HFFc6 (cell line): ENCODE results near the gene ZYG11A. TPM values are rescaled to one million over a fixed set of nuclear protein-coding genes. Genes with fewer than 3 reads are reported as not detected.

Experiments used
- DNase-seq: peaks from one replicate; pipeline ENCODE4 v3.0.0-alpha.2; 2018
- H3K27ac Mint-ChIP-seq: 2 replicates; pipeline ENCODE4 v1.8.0; 2020; ENCODE audit warnings: mild to moderate bottlenecking, mixed read lengths
- H3K27me3 Mint-ChIP-seq: 2 replicates; pipeline ENCODE4 v1.8.0; 2021; ENCODE audit warnings: mild to moderate bottlenecking, moderate library complexity, mixed read lengths; ENCODE audit not compliant: insufficient read depth
- H3K36me3 Mint-ChIP-seq: 2 replicates; pipeline ENCODE4 v1.8.0; 2021; ENCODE audit warnings: low read depth, mixed read lengths
- H3K4me1 Mint-ChIP-seq: 2 replicates; pipeline ENCODE4 v1.8.0; 2020; ENCODE audit warnings: low read depth, mixed read lengths
- H3K4me3 Mint-ChIP-seq: 2 replicates; pipeline ENCODE4 v1.8.0; 2020; ENCODE audit warnings: mild to moderate bottlenecking, moderate library complexity, mixed read lengths
- H3K9me3 Mint-ChIP-seq: 2 replicates; pipeline ENCODE4 v1.8.0; 2020; ENCODE audit warnings: mild to moderate bottlenecking, mixed read lengths
- total RNA-seq, 6 experiments: library from RNA; stranded (reverse); fragmentation: NEBNext Ultra II Directional; extraction: Animal tissue kit (Norgen Biotek cat#: 25700); gene quantifications; 2 replicates in 1 of 6; 3 replicates in 5 of 6; pipeline ENCODE4 v1.2.3, GENCODE V29; 2021
- TF ChIP-seq, protein P1 (sequence below): fragments of 200-600 bp; sonication (generic); IDR thresholded peaks from 2 replicates; pipeline ENCODE4 v1.5.0; 2021; ENCODE audit warnings: antibody characterized with exemption, mild to moderate bottlenecking

ZYG11A gene
- total RNA-seq, 6 experiments from 2014 or later, result 0.26 to 1.0 (median 0.67) TPM

DNA sequence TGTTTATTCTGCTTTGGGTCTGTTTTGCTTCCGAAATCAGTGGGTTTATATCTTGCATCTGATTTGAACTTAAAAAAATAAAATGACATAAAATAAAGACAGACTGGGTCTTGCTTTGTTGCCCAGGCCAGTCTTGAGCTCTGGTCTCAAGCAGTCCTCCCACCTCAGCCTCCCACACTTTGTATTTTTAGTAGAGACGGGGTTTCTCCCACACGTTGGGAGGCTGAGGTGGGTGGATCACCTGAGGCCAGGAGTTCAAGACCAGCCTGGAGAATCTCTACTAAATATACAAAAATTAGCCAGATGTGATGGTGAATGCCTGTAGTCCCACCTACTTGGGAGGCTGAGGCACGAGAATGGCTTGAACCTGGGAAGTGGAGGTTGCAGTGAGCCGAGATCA is 5.9 kb downstream of the ZYG11A start:
- peaks cover 4% of the 10 kb centered on the region for H3K27me3 Mint-ChIP-seq
- no peaks in the 10 kb centered on the region for H3K9me3 Mint-ChIP-seq
- H3K27ac Mint-ChIP-seq, result no peak overlapping the region
- H3K36me3 Mint-ChIP-seq, result no peaks in the 10 kb centered on the region
- peaks cover 8% of the 10 kb centered on the region; the same call in 1 of the 2 replicates for H3K4me1 Mint-ChIP-seq
- TF ChIP-seq, protein P1, sequence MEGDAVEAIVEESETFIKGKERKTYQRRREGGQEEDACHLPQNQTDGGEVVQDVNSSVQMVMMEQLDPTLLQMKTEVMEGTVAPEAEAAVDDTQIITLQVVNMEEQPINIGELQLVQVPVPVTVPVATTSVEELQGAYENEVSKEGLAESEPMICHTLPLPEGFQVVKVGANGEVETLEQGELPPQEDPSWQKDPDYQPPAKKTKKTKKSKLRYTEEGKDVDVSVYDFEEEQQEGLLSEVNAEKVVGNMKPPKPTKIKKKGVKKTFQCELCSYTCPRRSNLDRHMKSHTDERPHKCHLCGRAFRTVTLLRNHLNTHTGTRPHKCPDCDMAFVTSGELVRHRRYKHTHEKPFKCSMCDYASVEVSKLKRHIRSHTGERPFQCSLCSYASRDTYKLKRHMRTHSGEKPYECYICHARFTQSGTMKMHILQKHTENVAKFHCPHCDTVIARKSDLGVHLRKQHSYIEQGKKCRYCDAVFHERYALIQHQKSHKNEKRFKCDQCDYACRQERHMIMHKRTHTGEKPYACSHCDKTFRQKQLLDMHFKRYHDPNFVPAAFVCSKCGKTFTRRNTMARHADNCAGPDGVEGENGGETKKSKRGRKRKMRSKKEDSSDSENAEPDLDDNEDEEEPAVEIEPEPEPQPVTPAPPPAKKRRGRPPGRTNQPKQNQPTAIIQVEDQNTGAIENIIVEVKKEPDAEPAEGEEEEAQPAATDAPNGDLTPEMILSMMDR, result no peak
- no peak overlapping the region for H3K4me3 Mint-ChIP-seq
- DNase-seq, result no peak

DNA sequence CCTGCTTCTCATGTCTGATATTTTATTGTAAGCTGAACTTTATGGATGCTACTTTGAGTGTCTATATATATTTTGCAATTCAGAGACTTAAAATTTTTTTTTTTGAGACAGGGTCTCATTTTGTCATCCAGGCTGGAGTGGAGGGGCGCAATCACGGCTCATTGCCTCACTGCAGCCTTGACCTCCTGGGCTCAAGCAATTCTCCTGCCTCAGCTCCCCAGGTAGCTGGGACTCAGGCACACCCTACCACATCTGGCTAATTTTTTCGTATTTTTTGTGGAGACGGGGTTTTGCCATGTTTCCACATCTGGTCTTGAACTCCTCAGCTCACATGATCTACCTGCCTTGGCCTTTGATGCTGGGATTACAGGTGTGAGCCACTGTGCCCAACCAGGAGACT is 8.4 kb downstream of the ZYG11A start:
- Mint-ChIP-seq H3K4me1 (no peaks in the 10 kb centered on the region; the same call in 1 of the 2 replicates), H3K4me3 (no peak overlapping the region), H3K27me3 (no peaks in the 10 kb centered on the region; the same call in none of the 2 replicates), H3K9me3 (no peaks in the 10 kb centered on the region), H3K27ac (no peak overlapping the region), H3K36me3 (no peaks in the 10 kb centered on the region)
- TF ChIP-seq, protein P1, result no peak
- no peak for DNase-seq

DNA sequence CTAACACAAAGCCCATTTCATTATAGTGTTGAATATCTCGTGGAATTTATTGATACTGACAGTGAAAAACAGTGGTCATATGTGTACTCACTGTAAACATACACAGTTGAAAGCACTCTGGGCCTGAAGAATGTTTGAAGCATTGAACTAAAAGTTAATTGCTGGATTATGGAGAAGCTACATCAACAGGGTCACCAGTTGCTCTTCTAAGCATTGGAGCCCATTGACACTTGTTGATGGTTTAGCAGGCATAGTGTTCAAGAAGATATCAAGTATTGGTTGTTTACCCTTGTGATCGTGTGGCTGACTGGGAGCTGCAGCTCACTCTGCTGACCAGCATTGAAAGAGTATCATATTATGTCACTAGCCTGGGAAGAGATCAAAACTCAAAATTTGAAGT is 10.3 kb downstream of the ZYG11A start:
- H3K4me3 Mint-ChIP-seq, result no peak overlapping the region
- no peak overlapping the region for H3K27ac Mint-ChIP-seq
- H3K4me1 Mint-ChIP-seq, result no peaks in the 10 kb centered on the region; the same call in 1 of the 2 replicates
- no peaks in the 10 kb centered on the region for H3K9me3 Mint-ChIP-seq
- DNase-seq, result no peak
- H3K36me3 Mint-ChIP-seq, result no peaks in the 10 kb centered on the region
- TF ChIP-seq, protein P1, result no peak
- no peaks in the 10 kb centered on the region; the same call in none of the 2 replicates for H3K27me3 Mint-ChIP-seq

DNA sequence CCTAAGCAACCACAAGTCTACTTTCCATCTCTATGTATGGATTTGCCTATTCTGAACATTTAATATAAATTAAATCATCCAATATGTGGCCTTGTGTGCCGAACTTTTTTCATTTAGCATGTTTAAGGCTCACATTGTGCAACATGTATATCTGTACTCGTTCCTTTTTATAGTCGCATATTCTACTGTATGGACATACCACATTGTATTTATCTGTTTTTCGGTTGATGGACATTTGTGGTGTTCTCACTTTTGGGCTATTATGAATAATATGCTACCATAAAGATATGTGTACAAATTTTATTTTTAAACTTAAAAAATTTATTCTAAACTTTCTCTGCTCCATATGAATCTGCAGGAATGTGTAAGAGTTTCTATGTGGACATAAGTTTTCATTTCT is 13.0 kb downstream of the ZYG11A start:
- no peak for DNase-seq
- no peaks in the 10 kb centered on the region; the same call in 1 of the 2 replicates for H3K4me1 Mint-ChIP-seq
- no peak overlapping the region for H3K27ac Mint-ChIP-seq
- no peaks in the 10 kb centered on the region for H3K36me3 Mint-ChIP-seq
- no peaks in the 10 kb centered on the region; the same call in 1 of the 2 replicates for H3K27me3 Mint-ChIP-seq
- TF ChIP-seq, protein P1, result no peak
- no peak overlapping the region for H3K4me3 Mint-ChIP-seq
- H3K9me3 Mint-ChIP-seq, result no peaks in the 10 kb centered on the region

DNA sequence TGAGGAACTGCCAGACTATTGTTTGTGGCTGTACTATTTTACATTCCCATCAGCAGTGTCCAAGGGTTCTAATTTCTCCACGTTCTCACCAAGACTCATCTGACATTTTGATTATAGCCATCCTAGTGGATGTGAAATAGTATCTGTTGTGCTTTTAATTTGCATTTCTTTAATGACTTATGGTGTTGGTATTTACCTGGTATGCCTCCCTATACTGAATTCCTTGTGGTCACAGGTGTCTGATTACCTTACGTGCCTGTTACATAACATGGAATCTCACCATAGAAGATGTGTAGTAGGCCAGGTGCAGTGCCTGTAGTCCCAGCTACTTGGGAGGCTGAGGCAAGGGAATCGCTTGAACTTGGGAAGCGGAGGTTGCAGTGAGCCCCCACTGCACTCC is 13.5 kb downstream of the ZYG11A start:
- no peak overlapping the region for H3K27ac Mint-ChIP-seq

More for the DNA sequence above, 13.5 kb downstream of the ZYG11A start:
- TF ChIP-seq, protein P1, result no peak
- DNase-seq, result no peak
- H3K27me3 Mint-ChIP-seq, result no peaks in the 10 kb centered on the region; the same call in 1 of the 2 replicates
- no peaks in the 10 kb centered on the region for H3K36me3 Mint-ChIP-seq
- no peaks in the 10 kb centered on the region; the same call in 1 of the 2 replicates for H3K4me1 Mint-ChIP-seq
- H3K4me3 Mint-ChIP-seq, result no peak overlapping the region
- H3K9me3 Mint-ChIP-seq, result no peaks in the 10 kb centered on the region
